SU-DHL-6 (cell line): ENCODE data around the gene RIPK3.

Experiments
- CTCF ChIP-seq: fragments of 200-600 bp; sonication (generic); IDR thresholded peaks from one replicate; pipeline ENCODE4 v1.5.1; 2017; ENCODE audit warnings: antibody characterized with exemption, mild to moderate bottlenecking, low read length, moderate library complexity; ENCODE audit not compliant: insufficient read depth, poor library complexity, severe bottlenecking
- EZH2phosphoT487 ChIP-seq: fragments of 200-600 bp; sonication (generic), shearing (Covaris generic); conservative IDR thresholded peaks from 2 replicates; pipeline ENCODE4 v1.6.1; 2018; ENCODE audit warnings: mild to moderate bottlenecking, antibody characterized with exemption, low read length, moderate library complexity, mixed read lengths

- no peak for TF ChIP-seq CTCF
- TF ChIP-seq EZH2phosphoT487 = no peak
Measured at GRCh38 chr14:24321212-24321975, 18.4 kb downstream of the RIPK3 start.
